Suppressor macrophage (primary cell): Measurements from ENCODE around the gene IL1RAPL1.

ENCODE experiments used
- DNase-seq, 4 experiments: peaks; one replicate each; pipeline ENCODE4 v3.0.0-alpha.2; 2020 to 2022

IL1RAPL1 gene

DNA sequence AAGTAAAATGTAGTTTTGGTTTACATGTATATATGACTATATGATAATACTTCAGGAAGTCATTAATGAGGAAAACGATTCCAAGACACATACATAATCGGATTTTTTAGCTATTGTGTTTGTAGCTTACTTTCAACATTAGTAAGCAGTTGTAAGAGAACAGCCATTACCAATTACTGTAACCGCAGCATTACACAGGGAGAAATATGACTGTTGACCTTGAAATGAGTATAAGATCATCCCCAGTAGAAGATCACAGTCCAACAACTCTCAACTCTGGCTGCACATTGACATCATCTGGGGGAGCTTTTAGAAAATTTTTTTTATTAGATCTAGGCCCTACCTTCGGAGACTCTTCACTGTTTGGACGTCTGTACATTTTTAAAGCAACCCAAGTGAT is 866.1 kb downstream of the IL1RAPL1 start:
- DNase-seq = no peak

DNA sequence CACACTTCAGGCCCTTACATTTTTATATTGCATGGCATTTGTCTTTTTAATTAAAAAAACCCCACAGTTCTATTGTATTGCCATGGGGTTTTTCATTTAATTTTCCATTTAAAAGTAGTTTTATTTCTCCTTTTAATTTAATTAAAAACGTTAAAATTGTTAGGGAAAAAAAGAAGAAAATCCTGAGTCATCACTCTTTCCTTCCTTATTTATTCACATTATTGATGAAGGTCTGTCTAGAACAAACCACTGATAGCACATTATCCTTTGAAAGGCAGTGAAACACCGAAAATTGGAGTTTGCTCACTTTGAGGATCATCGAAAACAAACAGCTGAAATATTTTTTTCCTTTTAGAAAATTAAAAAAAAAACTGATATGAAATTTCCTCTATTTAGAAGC is 868.5 kb downstream of the IL1RAPL1 start:
- no peak for DNase-seq

DNA sequence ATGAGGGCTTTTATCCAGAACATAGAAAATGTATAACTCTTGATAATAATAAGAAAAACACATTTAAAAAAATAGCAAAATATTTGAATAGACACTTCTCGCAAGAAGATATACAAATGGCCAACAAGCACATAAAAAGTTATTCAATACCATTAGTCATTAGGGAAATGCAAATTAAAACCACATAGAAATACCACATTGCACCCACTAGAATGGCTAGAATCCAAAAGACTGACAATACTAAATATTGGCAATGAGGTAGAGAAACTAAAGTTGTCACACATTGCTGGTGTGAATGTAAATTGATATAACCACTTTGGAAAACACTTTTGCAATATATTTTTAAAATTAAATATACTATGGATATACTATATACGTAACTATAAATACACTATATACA is 873.8 kb downstream of the IL1RAPL1 start:
- DNase-seq = no peak

DNA sequence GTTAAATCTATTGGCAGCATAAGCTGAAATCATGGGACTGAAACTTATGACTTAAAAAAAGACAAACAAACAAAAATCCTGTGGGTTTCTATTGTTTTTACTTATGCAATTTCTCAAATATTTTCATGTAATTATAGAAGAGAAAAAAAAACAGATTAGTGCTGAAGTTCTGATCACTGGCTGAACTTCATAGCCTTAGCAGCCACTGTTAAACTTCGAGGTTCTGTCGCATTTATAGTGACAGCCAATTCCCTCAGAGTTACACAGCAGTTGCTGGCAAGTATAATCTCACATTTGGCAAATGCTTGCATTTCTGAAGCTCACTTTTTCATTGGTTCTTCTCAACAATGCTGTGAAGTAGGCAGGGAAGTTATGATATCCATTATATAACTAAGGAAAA is 879.2 kb downstream of the IL1RAPL1 start:
- DNase-seq = no peak

DNA sequence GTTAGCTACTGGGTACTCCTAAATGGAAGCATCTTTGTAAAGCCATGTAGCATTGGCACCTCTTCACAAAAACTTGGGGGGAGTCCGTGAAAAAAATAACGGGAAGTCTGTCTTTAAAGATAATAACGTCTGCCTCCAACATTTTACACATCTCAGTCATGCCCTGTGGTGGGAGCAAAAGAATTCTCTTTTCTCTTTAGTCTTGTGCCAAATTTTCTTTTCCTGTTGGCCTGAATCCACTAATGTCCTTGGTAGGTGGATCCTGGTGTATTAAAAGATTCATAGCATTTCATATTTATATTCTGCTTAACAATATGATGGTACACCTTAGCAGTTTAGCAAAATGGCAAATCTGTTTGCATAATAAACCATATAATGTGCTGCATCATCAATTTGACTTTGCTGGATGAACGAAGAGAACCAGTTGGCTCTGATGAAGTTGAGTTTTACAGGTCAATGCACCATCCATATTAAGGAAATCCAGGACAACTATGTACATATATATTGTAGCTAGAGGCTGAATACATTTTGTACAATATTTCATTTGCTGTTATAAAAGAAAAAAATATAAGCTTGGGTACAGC is 881.8 kb downstream of the IL1RAPL1 start:
- no peak for DNase-seq

DNA sequence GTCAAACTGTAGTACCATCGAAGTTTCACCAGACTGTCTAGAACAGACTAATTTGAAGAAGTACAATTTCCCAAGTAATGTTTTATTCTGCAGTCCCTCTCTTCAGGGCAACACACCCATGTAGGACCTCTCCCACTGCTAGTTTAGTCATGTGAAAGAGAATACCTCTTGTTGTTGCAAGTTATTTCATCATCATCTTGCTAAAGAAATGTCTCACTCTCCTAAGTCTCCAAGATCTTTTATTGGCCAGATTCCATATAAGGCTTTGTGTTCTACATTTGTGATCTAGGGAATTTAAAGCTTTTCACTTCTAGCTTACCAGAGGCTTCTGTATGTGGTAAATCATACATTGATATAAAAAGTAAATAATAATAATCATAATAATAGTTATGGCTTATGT is 882.8 kb downstream of the IL1RAPL1 start:
- peak in 1 of 4 experiments; percentile 2 for DNase-seq

DNA sequence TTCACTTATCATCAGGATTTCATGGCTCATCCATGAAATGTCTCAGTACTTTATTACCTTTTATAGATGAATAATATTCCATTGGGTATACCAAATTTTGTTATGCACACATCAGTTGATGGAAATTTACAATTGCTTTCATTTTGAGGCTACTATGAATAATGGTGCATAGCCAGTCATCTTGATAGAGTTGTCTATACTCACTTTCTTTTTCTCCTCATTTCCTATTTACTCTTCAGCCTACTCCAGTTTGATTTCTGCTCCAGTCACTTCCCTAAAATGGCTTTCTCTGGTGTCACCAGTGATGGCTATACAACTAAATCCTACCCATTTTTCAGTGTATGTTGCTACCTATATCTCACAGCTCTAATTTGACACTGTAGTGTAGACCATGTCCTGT is 884.6 kb downstream of the IL1RAPL1 start:
- peak in 1 of 4 experiments; percentile 1 for DNase-seq

DNA sequence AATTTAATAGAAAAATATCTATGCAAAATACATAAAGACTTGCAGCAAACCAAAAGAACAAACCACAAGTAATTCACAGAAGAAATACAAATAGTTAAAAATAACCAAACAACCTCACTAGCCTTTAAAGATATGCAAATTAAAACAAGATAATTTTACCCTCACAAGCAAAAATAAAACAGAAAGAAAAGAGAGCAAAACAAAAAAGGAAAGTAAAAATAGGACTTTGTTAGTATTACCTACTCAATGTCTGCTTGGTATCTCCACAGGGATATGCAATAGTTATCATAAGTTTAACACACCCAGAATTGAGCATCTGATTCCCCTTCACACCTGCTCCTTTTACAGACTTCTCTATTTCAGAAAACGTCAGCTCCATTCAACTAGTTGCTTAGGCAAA is 890.6 kb downstream of the IL1RAPL1 start:
- DNase-seq = no peak

DNA sequence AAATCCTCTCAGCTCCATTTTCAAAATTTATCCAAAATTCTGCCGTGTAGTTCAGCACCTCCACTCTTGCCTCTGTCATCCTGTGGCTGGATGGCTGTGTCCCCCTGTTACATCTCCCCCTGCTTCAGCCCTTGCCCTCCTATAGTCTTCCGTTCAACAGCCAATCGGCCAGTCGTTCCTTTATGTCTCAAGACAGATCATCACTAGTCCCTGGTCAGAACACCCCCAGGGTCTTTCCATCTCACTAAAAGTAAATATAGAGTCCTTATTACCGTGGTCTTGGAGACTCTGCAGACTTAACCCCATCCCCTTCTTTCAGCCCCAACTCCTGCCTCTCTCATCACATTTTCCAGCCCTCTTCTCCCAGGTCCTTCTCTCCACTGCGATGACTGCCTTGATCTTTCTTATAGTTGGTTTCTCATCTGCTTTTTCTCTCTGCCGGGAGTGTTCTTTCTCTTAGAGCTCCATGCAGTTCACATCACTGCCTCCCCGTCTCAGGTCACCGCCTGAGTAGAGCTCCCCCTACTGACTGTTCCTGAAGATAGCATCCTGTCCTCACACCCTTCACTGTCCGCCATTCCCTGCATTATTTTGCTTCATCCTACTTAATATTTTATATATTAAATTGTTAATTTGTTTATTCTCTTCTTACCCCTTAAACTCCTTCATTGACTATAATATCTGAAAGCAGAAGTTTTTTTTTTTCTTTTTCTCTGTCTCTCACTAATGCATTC is 891.3 kb downstream of the IL1RAPL1 start:
- peak; percentile 22 to 65 (median 43) for DNase-seq

DNA sequence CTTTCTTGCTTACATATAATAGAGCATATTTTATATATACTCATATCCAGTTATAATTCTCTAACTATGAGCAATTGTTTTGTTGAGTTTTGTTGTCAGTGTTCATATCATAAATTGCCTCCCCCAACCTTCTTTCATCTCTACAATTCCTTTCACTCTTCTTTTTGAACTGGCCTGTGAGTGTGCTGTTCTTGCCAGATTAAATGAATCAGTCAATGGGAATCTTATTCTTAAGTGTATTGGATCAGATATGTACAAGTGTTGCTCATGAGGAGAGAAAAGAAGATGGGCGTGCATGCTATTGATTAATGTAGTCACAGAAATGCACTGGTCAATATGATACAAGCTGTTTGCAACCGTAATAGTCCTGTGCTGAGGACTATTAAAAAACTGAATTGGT is 900.0 kb downstream of the IL1RAPL1 start:
- no peak for DNase-seq

DNA sequence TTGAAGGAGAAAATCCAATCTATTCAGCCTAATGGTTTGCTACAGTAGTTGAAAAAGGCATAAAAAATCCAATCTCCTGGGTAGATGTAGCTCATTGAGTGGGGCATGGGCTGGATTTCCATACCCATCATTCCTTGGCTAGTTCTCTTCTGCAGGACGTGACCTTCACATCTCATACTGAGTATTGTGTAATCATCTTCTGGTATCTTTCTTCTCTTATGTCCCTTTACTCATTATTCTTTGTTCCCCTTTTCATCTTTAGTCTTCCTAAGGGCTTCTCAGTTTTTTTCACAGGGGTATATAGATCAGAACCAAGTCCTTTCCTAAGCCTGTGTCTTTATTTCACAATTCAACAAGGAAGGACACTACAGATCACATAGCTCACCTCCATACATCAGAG is 900.5 kb downstream of the IL1RAPL1 start:
- DNase-seq = peak; percentile 2 to 62 (median 26)

DNA sequence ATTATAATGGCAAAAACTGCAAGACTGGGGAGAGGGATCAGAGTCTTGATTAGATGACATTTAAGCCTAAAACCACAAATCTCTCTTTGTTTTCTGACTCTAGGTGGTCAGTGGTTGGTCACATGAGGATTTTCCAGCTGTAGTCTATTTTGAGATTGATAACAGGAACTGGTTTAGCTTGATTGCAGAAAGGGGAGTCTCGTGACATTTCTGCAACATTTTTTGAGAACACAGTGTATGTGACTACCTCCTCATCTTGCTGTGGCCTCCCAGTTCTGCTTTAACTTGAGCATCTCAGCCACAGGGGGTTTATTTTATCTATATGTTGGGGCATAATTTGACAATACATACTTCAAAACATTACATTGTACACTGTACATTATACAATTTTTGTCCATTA is 901.7 kb downstream of the IL1RAPL1 start:
- DNase-seq = peak; percentile 56 to 76 (median 68)

DNA sequence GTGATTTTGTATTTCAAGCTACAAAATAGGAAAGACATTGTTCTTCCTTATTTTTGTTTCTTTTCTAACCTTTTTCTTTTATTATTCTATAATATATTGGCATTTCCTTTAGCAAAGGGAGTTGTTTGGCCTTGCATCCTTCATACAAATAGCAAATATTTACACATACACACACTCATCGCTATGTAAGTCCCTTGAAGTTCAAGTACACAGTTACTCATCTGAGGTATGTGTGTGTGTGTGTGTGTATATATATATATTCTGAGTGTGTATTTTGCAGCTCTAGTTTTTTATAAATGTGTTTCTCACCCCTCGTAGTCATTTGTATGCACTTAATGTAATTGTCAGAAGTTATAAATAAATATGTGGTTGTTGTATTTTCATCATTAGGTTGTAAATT is 903.4 kb downstream of the IL1RAPL1 start:
- no peak for DNase-seq

DNA sequence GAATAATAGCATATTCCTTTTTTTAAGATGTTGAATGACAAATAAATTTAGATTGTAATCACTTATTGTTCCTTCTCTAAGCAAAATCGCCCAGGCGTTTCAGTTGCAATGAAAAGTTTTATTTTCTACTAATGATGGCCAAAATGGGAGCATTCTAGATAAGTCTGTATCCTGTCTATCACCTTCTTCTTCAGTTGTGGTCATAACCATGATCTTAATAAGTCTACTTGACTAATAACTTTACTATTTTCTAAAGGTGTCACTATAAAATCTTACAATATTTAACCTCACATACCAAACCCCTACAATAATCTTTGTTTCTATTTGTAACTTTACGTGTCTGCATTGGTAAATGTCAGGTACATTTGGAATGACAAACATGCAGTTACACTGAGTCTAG is 904.4 kb downstream of the IL1RAPL1 start:
- no peak for DNase-seq

DNA sequence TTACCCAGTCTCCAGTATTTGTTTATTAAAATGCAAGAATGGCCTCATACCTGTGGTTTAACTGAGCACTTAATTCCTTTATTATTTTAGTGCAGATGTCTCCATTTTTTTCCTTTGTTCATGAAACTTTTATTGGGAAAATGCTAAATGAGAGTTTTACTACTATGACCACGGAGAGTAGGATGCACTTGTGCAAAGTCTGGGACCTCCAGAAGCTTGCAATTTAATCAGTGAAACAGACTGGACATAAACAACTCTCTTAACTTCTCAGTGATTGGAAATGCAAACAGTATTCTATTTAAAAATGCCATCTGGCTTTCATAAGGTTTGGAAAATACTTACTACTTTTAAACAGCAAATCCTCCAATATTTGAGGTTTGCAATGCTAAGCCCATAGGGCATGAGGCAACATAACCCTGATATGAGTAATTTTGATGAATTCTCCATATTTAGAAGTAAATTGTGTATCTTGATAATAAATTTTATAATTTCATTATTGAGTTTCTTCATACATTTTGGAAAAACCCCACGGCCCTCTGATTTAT is 909.5 kb downstream of the IL1RAPL1 start:
- DNase-seq = no peak

DNA sequence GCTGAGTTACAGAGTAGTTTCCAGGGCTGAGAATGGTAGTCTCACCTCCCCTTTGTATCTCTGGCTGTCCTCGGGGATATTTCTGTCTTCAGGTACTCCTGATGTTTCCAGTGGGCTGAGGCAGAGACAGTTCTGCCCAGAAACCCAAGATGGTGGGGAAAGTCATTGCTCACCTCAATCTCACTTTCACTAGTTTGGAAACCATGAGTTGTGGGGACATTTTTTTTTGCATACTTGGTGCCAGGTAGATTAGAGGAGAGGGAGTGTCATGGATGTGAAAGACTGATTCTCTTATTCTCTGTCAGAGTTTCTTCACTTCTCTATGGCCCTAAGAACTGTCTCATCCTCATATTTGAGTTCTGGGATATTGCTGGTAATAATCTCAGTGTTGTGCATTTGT is 919.5 kb downstream of the IL1RAPL1 start:
- no peak for DNase-seq

DNA sequence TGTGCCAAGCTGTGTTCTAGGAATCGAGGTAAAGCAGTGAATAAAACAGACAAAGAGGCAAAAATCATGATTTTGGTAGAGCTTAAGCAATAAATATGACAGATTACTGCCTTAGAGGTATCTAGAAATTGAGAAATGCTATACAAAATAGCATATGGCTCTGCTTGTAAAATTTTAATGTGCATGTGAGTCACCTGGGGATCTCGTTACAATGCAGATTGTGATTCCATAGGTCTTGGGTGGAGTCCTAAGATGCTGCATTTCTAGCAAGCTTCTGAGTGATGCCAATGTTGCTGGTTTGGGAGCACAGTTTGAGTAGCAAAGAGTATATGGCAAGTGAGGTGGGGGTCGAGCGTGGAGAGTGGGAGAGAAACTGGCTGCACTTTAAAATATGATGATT is 930.9 kb downstream of the IL1RAPL1 start:
- no peak for DNase-seq

DNA sequence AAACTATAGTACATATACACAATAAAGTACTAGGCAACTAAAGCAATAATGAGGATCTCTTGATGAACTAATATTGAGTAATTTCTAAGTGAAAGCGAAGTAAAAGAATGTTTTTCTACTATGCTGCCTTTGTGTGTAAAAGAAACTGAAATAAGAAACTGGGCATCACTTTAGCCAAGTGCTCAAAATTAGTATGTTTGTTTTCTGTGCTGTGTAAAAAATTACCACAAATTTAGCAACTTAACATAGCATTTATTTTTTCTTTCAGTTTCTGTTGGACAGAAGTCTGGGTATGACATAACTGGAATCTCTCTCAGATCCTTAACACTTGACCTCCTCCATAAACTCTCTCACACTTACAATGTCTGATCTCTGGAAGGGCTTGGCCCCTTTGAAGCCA is 941.0 kb downstream of the IL1RAPL1 start:
- no peak for DNase-seq

DNA sequence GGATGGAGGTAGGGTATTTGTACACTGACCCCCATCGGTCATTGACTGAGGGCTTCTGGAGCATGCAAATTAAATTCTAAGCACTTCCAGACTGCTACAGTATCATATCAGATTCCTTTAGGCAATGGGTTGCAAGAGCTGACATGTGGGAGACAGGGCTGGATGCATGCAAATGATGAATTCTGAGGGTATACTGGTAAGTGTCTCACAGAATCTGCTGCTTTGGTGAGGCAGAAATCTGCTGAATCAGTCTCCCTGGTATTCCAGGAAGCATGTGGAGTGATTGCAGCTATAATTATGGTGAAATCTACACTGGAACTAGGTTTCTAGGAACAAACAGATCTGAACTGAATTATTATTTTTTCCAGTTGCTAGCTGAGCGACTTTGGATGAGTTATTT is 943.3 kb downstream of the IL1RAPL1 start:
- peak in 2 of 4 experiments; percentile 1 to 8 for DNase-seq

DNA sequence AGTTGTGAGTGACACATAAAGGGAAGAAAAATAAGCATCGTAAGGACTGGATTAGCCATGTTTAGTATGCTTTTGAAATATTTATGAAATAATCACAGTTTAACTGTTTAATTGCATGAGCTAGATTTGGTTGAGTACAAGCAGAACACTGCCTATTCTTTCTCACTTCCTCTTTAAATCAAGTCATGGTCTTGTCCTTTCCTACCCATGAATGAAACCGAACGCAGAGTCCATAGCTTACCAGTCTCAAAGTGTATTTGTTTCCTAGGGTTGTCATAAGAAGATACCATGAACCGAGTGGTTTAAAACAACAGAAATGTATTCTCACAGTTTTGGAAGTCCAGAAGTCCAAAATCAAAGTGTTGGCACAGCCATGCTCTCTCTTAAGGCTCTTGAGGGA is 944.1 kb downstream of the IL1RAPL1 start:
- no peak for DNase-seq

DNA sequence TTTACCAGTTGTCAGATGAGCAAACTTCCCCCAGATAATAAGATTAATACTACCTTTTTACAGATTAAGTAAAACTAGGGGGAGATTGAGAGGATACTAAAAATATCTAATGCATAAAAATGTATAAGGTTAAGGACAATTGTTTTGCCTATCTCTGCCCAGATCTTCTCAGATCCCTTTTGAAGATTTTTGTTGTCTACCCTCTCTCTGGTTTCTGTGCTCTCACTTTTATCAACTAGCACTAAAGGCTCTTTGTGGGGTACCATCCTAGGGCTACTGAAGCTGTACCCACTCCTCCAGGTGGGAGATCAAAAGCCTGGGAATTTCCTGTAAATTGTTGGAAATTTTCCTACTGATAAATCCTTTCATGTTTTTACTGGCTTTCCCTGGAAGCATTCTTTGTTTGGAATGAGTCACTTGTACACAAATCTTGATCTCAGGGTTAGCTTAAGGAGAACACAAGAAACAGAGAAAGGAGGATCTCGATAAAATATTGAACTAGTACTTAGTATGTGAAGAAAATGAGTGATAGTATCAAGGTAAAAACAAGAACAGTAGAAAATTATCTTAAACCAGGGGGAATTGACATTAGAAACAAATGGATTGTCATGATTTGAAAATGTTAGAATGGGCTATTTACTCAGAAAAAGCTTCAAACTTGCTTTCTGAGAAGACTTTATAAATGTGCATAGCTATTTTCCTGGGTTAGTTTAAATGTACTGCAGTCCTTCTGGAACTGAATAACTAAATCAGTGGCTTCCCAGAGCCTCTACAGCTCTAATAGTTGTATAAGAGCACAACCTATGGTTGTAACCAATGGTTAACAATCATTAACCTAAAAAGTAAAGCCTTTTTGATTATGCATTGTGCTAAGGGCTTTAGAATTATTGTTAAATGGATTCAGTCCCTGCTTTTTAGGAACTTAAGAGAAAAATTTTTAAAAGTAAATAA is 948.2 kb downstream of the IL1RAPL1 start:
- no peak for DNase-seq

DNA sequence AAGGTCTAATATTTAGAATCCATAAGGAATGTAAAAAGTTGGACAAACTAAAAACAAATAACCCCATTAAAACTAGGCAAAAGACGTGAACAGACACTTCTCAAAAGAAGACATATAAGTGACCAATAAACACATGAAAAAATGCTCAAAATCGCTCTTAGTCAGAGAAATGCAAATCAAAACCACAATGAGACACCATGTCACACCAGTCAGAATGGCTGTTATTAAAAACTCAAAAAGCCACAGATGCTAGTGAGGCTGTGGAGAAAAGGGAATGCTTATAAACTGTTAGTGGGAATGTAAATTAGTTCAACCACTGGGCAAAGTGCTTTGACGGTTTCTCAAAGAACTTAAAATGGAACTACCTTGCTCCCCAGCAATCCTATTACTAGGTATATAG is 953.8 kb downstream of the IL1RAPL1 start:
- DNase-seq = no peak

DNA sequence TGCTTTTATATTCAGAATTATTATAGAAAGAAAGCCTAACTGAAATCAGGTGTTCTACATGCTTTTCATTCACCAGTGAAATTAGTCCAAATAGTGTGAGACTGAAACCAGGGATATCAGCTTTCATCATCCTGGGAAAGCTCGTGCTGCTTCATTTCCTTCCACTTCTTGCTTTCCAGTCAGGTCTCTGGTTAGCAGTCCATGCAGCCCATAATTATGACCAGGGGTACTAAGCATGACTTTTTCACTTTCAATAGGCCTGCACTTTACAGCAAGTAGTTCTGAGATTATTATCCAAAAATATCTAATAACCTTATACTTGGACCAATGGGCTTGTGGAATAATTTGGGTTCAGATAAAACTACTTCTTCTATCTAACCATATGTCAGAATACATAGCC is 954.9 kb downstream of the IL1RAPL1 start:
- DNase-seq = no peak
